ENCODE data around the gene OR56A3. TPM values are rescaled to one million over a fixed set of nuclear protein-coding genes. Genes with fewer than 3 reads are reported as not detected.
"Not testable (repeated sequence)": the region's sequence is repeated elsewhere in the genome, so short reads cannot be mapped to it uniquely, and the experiment has no call there.

The OR56A3 gene
- polyA plus RNA-seq, 1 experiment: not detected

GRCh38 chr11:5938603-5938965, 3.5 kb upstream of the OR56A3 start:
- ChIA-PET POLR2A (no interaction called here), CTCF (no interaction called here)
- Histone ChIP-seq H3K27me3 (ENCODE audit: control insufficient read depth, insufficient read depth, low read length) (no peaks in the 10 kb centered on the region), H3K9me3 (ENCODE audit: control insufficient read depth, insufficient read depth, low read length) (peaks cover 39% of the 10 kb centered on the region), H3K27ac (ENCODE audit: low read depth, low read length) (no peak overlapping the region), H3K4me3 (ENCODE audit: low read depth, low read length) (no peak overlapping the region)
- DNase-seq (ENCODE audit: low read depth, low spot score): no peak
- TF ChIP-seq CTCF (IDR thresholded peaks at IDR 0.05; ENCODE audit: low read depth, low read length): no peak

GRCh38 chr11:5940748-5941147, 1.3 kb upstream of the OR56A3 start:
- POLR2A ChIA-PET: no interaction called here
- CTCF ChIA-PET: no interaction called here
- no peak for TF ChIP-seq CTCF (IDR thresholded peaks at IDR 0.05; ENCODE audit: low read depth, low read length)

GRCh38 chr11:5955586-5955985, 13.5 kb downstream of the OR56A3 start:
- no peak overlapping the region for H3K27ac ChIP-seq (ENCODE audit: low read depth, low read length)
- H3K4me3 ChIP-seq (ENCODE audit: low read depth, low read length): no peak overlapping the region
- peaks cover 9% of the 10 kb centered on the region for H3K9me3 ChIP-seq (ENCODE audit: control insufficient read depth, insufficient read depth, low read length)
- POLR2A ChIA-PET: no interaction called here
- DNase-seq (ENCODE audit: low read depth, low spot score): no peak
- CTCF ChIA-PET: no interaction called here
- no peaks in the 10 kb centered on the region for H3K27me3 ChIP-seq (ENCODE audit: control insufficient read depth, insufficient read depth, low read length)
- no peak for TF ChIP-seq CTCF (IDR thresholded peaks at IDR 0.05; ENCODE audit: low read depth, low read length)

More at GRCh38 chr11:5940748-5941147, 1.3 kb upstream of the OR56A3 start:
- Histone ChIP-seq H3K4me3 (ENCODE audit: low read depth, low read length) (no peak overlapping the region), H3K27ac (ENCODE audit: low read depth, low read length) (no peak overlapping the region), H3K27me3 (ENCODE audit: control insufficient read depth, insufficient read depth, low read length) (no peaks in the 10 kb centered on the region), H3K9me3 (ENCODE audit: control insufficient read depth, insufficient read depth, low read length) (peaks cover 32% of the 10 kb centered on the region)
- no peak for DNase-seq (ENCODE audit: low read depth, low spot score)

- POLR2A ChIA-PET: not testable (repeated sequence)
These were observed 18.8 kb downstream of the OR56A3 start for GRCh38 chr11:5960704-5961320.

GRCh38 chr11:5966958-5967357, 24.9 kb downstream of the OR56A3 start:
- Histone ChIP-seq H3K27ac (ENCODE audit: low read depth, low read length) (no peak overlapping the region), H3K27me3 (ENCODE audit: control insufficient read depth, insufficient read depth, low read length) (no peaks in the 10 kb centered on the region), H3K9me3 (ENCODE audit: control insufficient read depth, insufficient read depth, low read length) (peaks cover 8% of the 10 kb centered on the region; the same call in 1 of the 2 replicates), H3K4me3 (ENCODE audit: low read depth, low read length) (no peak overlapping the region)
- no peak for TF ChIP-seq CTCF (IDR thresholded peaks at IDR 0.05; ENCODE audit: low read depth, low read length)
- ChIA-PET POLR2A (no interaction called here), CTCF (no interaction called here)
- no peak for DNase-seq (ENCODE audit: low read depth, low spot score)

More at GRCh38 chr11:5960704-5961320, 18.8 kb downstream of the OR56A3 start:
- DNase-seq (ENCODE audit: low read depth, low spot score); H3K27ac ChIP-seq (ENCODE audit: low read depth, low read length); CTCF ChIA-PET; H3K27me3 ChIP-seq (ENCODE audit: control insufficient read depth, insufficient read depth, low read length); H3K4me3 ChIP-seq (ENCODE audit: low read depth, low read length): not testable (repeated sequence)
- H3K9me3 ChIP-seq (ENCODE audit: control insufficient read depth, insufficient read depth, low read length): peaks cover 17% of the 10 kb centered on the region

Measured in AG04450 (cell line).